GM12872 (cell line): ENCODE measurements around the gene SNX25.

Experiments
- TF ChIP-seq, protein P1 (sequence below): IDR thresholded peaks from 3 replicates; pipeline ENCODE4 v1.5.1; 2011; ENCODE audit warnings: low read depth, mild to moderate bottlenecking, low read length, moderate library complexity; ENCODE audit not compliant: insufficient read depth

The SNX25 gene

DNA sequence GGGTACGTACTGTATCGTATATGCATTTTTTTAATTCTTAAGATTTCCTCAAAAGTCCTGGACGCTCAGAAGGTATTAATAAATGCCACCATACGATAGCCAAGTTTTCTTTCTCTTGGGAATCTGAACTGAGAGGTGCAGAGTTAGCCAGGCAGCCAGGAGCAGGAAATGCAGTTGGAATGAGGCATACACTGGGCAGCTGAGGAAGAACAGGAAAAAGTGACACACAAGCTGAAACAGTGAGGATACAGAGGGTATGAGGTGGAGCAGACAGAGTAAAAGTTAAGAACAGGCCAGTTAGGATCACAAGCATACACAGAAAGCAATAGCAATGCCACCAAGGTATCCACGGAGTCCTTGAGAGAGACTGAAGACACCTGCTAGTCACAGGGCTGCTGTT lies 203.0 kb downstream of the SNX25 start:
- TF ChIP-seq, protein P1, sequence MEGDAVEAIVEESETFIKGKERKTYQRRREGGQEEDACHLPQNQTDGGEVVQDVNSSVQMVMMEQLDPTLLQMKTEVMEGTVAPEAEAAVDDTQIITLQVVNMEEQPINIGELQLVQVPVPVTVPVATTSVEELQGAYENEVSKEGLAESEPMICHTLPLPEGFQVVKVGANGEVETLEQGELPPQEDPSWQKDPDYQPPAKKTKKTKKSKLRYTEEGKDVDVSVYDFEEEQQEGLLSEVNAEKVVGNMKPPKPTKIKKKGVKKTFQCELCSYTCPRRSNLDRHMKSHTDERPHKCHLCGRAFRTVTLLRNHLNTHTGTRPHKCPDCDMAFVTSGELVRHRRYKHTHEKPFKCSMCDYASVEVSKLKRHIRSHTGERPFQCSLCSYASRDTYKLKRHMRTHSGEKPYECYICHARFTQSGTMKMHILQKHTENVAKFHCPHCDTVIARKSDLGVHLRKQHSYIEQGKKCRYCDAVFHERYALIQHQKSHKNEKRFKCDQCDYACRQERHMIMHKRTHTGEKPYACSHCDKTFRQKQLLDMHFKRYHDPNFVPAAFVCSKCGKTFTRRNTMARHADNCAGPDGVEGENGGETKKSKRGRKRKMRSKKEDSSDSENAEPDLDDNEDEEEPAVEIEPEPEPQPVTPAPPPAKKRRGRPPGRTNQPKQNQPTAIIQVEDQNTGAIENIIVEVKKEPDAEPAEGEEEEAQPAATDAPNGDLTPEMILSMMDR, result no peak
